H1 (cell line): ENCODE data around the gene HDHD5. TPM values are rescaled to one million over a fixed set of nuclear protein-coding genes. Genes with fewer than 3 reads are reported as not detected.

Source experiments
- CTCF ChIA-PET: fragments of 300-600 bp; sonication (Branson Sonifier 250); formaldehyde crosslinking; loops from one replicate; lab custom pipeline; 2021; ENCODE audit not compliant: partially characterized antibody; lab: Charles Lee
- POLR2A ChIA-PET: fragments of 300-600 bp; sonication (Branson Sonifier 250); formaldehyde crosslinking; loops from one replicate; lab custom pipeline; 2021; ENCODE audit warnings: inconsistent platforms; ENCODE audit not compliant: partially characterized antibody; lab: Charles Lee
- DNase-seq, 2 experiments: peaks; one replicate each; pipeline versions ENCODE4 v3.0.0 to v3.0.0-alpha.2; 2010 to 2022; ENCODE audit warnings: low spot score in 2 of 2, low read depth in 1 of 2, mixed read lengths in 1 of 2
- FAIRE-seq: peaks from 2 replicates; lab custom pipeline; 2011; peaks lifted over from hg19 to GRCh38; lab: Jason Lieb, UNC
- H2AFZ ChIP-seq: 2 replicates; pipeline ENCODE4 v1.8.1; 2012; ENCODE audit warnings: low read length, inconsistent platforms
- H2AK5ac ChIP-seq: 2 replicates; pipeline ENCODE4 v1.6.1; 2013; ENCODE audit warnings: low read depth, low read length
- H2BK120ac ChIP-seq: replicated peaks from 2 replicates; pipeline ENCODE3; 2013; ENCODE audit warnings: low read depth, low read length, inconsistent platforms
- H2BK12ac ChIP-seq: 2 replicates; pipeline ENCODE4 v1.6.1; 2013; ENCODE audit warnings: low read depth, low read length
- H2BK15ac ChIP-seq: 2 replicates; pipeline ENCODE4 v1.6.1; 2013; ENCODE audit warnings: low read length
- H2BK20ac ChIP-seq: 2 replicates; pipeline ENCODE4 v1.6.1; 2013; ENCODE audit warnings: low read length
- H2BK5ac ChIP-seq: 2 replicates; pipeline ENCODE4 v1.6.1; 2013; ENCODE audit warnings: low read depth, low read length
- H3K14ac ChIP-seq: 2 replicates; pipeline ENCODE4 v1.6.1; 2013; ENCODE audit warnings: inconsistent platforms; ENCODE audit not compliant: insufficient read length
- H3K18ac ChIP-seq: 2 replicates; pipeline ENCODE4 v1.6.1; 2013; ENCODE audit warnings: low read length; ENCODE audit errors: extremely low read depth
- H3K23ac ChIP-seq: 2 replicates; pipeline ENCODE4 v1.6.1; 2013; ENCODE audit warnings: inconsistent platforms; ENCODE audit not compliant: insufficient read length
- H3K23me2 ChIP-seq: 2 replicates; pipeline ENCODE4 v1.6.1; 2013; ENCODE audit warnings: low read depth, low read length
- H3K27ac ChIP-seq: 2 replicates; pipeline ENCODE4 v1.6.1; 2011; ENCODE audit warnings: low read depth, low read length, inconsistent platforms
- H3K27me3 ChIP-seq, 4 experiments: replicated peaks in 1 of 4; 1 replicate in 1 of 4; 2 replicates in 3 of 4; pipeline versions ENCODE4 v1.6.1 to v1.8.1; 2011 to 2013; ENCODE audit warnings: low read length in 3 of 4, mild to moderate bottlenecking in 3 of 4, inconsistent platforms in 2 of 4, mixed read lengths in 2 of 4, moderate library complexity in 1 of 4; ENCODE audit not compliant: control insufficient read depth in 3 of 4, insufficient read depth in 3 of 4; ENCODE audit errors: extremely low read depth in 1 of 4
- H3K36me3 ChIP-seq, 4 experiments: 2 replicates each; pipeline versions ENCODE4 v1.6.1 to v1.8.1; 2011 to 2013; ENCODE audit warnings: mild to moderate bottlenecking in 4 of 4, low read length in 3 of 4, moderate library complexity in 2 of 4, control low read depth in 1 of 4, inconsistent platforms in 1 of 4; ENCODE audit not compliant: insufficient read depth in 4 of 4, control insufficient read depth in 2 of 4
- H3K4ac ChIP-seq: replicated peaks from 2 replicates; pipeline ENCODE3; 2013; ENCODE audit warnings: low read length, low read depth, mixed read lengths, inconsistent platforms; ENCODE audit not compliant: insufficient read length
- H3K4me1 ChIP-seq, 4 experiments: replicated peaks in 1 of 4; 1 replicate in 1 of 4; 2 replicates in 3 of 4; pipeline versions ENCODE4 v1.6.1 to v1.8.1; 2011 to 2013; ENCODE audit warnings: low read length in 3 of 4, inconsistent platforms in 2 of 4, mixed read lengths in 1 of 4; ENCODE audit not compliant: insufficient read depth in 4 of 4, control insufficient read depth in 3 of 4
- H3K4me2 ChIP-seq, 2 experiments: 2 replicates each; pipeline versions ENCODE4 v1.6.1 to v1.8.1; 2011 to 2013; ENCODE audit warnings: low read depth in 2 of 2, low read length in 2 of 2, control low read depth in 1 of 2, inconsistent platforms in 1 of 2, mild to moderate bottlenecking in 1 of 2; ENCODE audit not compliant: insufficient read depth in 1 of 2
- H3K4me3 ChIP-seq, 4 experiments: fragments of 200-600, 300-600 bp in 1 of 4; sonication (generic), shearing (Covaris generic), sonication (Bioruptor Twin) in 1 of 4; 2 replicates each; pipeline versions ENCODE4 v1.5.1 to v1.8.1; 2011 to 2016; ENCODE audit warnings: low read length in 4 of 4, low read depth in 3 of 4, control low read depth in 2 of 4, inconsistent platforms in 2 of 4, mild to moderate bottlenecking in 2 of 4, mixed read lengths in 1 of 4, moderate library complexity in 1 of 4; ENCODE audit not compliant: insufficient read depth in 2 of 4; ENCODE audit errors: extremely low read depth in 1 of 4
- H3K56ac ChIP-seq: replicated peaks from 2 replicates; pipeline ENCODE3; 2013; ENCODE audit warnings: low read depth, mild to moderate bottlenecking, mixed read lengths, low read length, inconsistent platforms; ENCODE audit not compliant: insufficient read length
- H3K79me1 ChIP-seq: 2 replicates; pipeline ENCODE4 v1.6.1; 2013; ENCODE audit warnings: low read depth, low read length, control low read depth
- H3K79me2 ChIP-seq, 2 experiments: 2 replicates each; pipeline versions ENCODE4 v1.6.1 to v1.8.1; 2012 to 2013; ENCODE audit warnings: low read length in 2 of 2, mild to moderate bottlenecking in 2 of 2, inconsistent platforms in 1 of 2; ENCODE audit not compliant: insufficient read depth in 2 of 2, control insufficient read depth in 1 of 2
- H3K9ac ChIP-seq, 4 experiments: replicated peaks in 1 of 4; 1 replicate in 1 of 4; 2 replicates in 3 of 4; pipeline versions ENCODE4 v1.6.1 to v1.8.1; 2011 to 2013; ENCODE audit warnings: low read depth in 3 of 4, low read length in 3 of 4, control low read depth in 2 of 4, mild to moderate bottlenecking in 2 of 4, moderate library complexity in 2 of 4, inconsistent platforms in 1 of 4; ENCODE audit errors: extremely low read depth in 1 of 4
- H3K9me3 ChIP-seq, 2 experiments: 2 replicates each; pipeline versions ENCODE4 v1.6.1 to v1.8.1; 2012 to 2013; ENCODE audit warnings: mild to moderate bottlenecking in 2 of 2, moderate library complexity in 2 of 2, control low read depth in 1 of 2, inconsistent platforms in 1 of 2, low read depth in 1 of 2, low read length in 1 of 2, mixed read lengths in 1 of 2; ENCODE audit not compliant: insufficient read depth in 2 of 2
- H4K20me1 ChIP-seq, 2 experiments: replicated peaks in 1 of 2; 2 replicates each; pipeline versions ENCODE3 to v1.8.1; 2011 to 2013; ENCODE audit warnings: inconsistent platforms in 2 of 2, low read length in 2 of 2, mild to moderate bottlenecking in 1 of 2; ENCODE audit not compliant: insufficient read depth in 2 of 2, control insufficient read depth in 1 of 2
- H4K5ac ChIP-seq: 2 replicates; pipeline ENCODE4 v1.6.1; 2013; ENCODE audit warnings: low read length, low read depth, mixed read lengths, inconsistent platforms; ENCODE audit not compliant: insufficient read length
- H4K8ac ChIP-seq: 2 replicates; pipeline ENCODE4 v1.8.0; 2013; ENCODE audit warnings: mild to moderate bottlenecking, moderate library complexity, low read length, inconsistent platforms; ENCODE audit not compliant: insufficient read depth; ENCODE audit errors: extremely low read depth
- H4K91ac ChIP-seq: replicated peaks from 2 replicates; pipeline ENCODE3; 2013; ENCODE audit warnings: low read length, mixed read lengths, inconsistent platforms; ENCODE audit not compliant: insufficient read length
- ASH2L ChIP-seq: fragments of 200-600, 300-600 bp; sonication (generic); IDR thresholded peaks from one replicate; pipeline ENCODE4 v1.7.1; 2017; ENCODE audit warnings: low read length
- BACH1 ChIP-seq: IDR thresholded peaks from 2 replicates; pipeline ENCODE4 v1.6.1; 2012; ENCODE audit warnings: low read length, improper control_type of control experiment
- CTBP2 ChIP-seq: IDR thresholded peaks from 2 replicates; pipeline ENCODE4 v1.7.0; 2011; ENCODE audit warnings: borderline replicate concordance, mild to moderate bottlenecking, moderate library complexity, mixed read lengths, low read length; ENCODE audit not compliant: insufficient read depth, insufficient read length
- KDM4A ChIP-seq: IDR thresholded peaks from one replicate; pipeline ENCODE4 v1.7.1; 2012; ENCODE audit warnings: low read depth, mild to moderate bottlenecking, moderate library complexity, low read length, inconsistent platforms; ENCODE audit not compliant: severe bottlenecking
- TAF7 ChIP-seq: optimal IDR thresholded peaks from 2 replicates; pipeline ENCODE3; 2011; ENCODE audit warnings: low read depth, mild to moderate bottlenecking, inconsistent platforms, low read length, moderate library complexity, borderline replicate concordance
- WGBS, 2 experiments: shearing (Covaris generic) in 1 of 2; methylation state at CpG; one replicate each; pipeline versions ENCODE4 v1.1.6 to v1.1.7; 2013 to 2015; ENCODE audit warnings: low lambda C conversion rate in 2 of 2, mixed read lengths in 2 of 2, inconsistent platforms in 1 of 2, low coverage in 1 of 2, missing lambda C conversion rate in 1 of 2; ENCODE audit not compliant: insufficient replicate concordance in 2 of 2, insufficient coverage in 1 of 2, insufficient read length in 1 of 2; ENCODE audit errors: extremely low coverage in 1 of 2, missing lambda C conversion rate in 1 of 2; 5-methylcytosine and 5-hydroxymethylcytosine counted together
- polyA plus RNA-seq, 7 experiments: library from polyadenylated mRNA; depleted of rRNA in 3 of 7; stranded (reverse) in 5 of 7; unstranded in 2 of 7; fragments of >200 nt in 5 of 7; fragments of 200-250 nt in 2 of 7; gene quantifications; 1 replicate in 5 of 7; 2 replicates in 1 of 7; 4 replicates in 1 of 7; pipeline versions ENCODE4 v1.2.1 to v1.2.3, GENCODE V29; 2011 to 2013; ENCODE audit warnings: missing spikeins in 2 of 7, mixed read lengths in 2 of 7
- total RNA-seq: library from RNA; stranded (reverse); fragmentation: NEBNext Ultra II Directional; extraction: Animal tissue kit (Norgen Biotek cat#: 25700); gene quantifications from 2 replicates; pipeline ENCODE4 v1.2.1, GENCODE V29; 2021
- TF ChIP-seq, protein P1 (sequence below): IDR thresholded peaks from 2 replicates; pipeline ENCODE4 v1.6.1; 2011; ENCODE audit warnings: low read depth, mild to moderate bottlenecking, low read length; ENCODE audit not compliant: insufficient read depth

The HDHD5 gene
- total and polyA plus RNA-seq, 2 of the 8 experiments (the other 6 are each of a cell fraction or from before 2014, with no cell fraction given) = 68.3 to 123 TPM

GRCh38 chr22:17115236-17115635 is 43.8 kb downstream of the HDHD5 start:
- TF ChIP-seq BACH1 (no peak), KDM4A (no peak), TAF7 (no peak), CTBP2 (no peak), ASH2L (no peak)
- TF ChIP-seq, protein P1, sequence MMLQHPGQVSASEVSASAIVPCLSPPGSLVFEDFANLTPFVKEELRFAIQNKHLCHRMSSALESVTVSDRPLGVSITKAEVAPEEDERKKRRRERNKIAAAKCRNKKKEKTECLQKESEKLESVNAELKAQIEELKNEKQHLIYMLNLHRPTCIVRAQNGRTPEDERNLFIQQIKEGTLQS = no peak
- POLR2A ChIA-PET = no interaction called here
- CTCF ChIA-PET = interaction anchor here (0.7 to 5.9 kb wide), 10 partner anchors 9 to 340 kb away, joined by 3 to 29 read pairs (median 4); no protein-coding TSS in a partner anchor

More at GRCh38 chr22:17115236-17115635, 43.8 kb downstream of the HDHD5 start:
- H3K14ac ChIP-seq = no peak overlapping the region
- H4K20me1 ChIP-seq = peaks cover 2 to 8% of the 10 kb centered on the region in 2 experiments
- H4K8ac ChIP-seq = no peak overlapping the region
- peaks cover 0 to 4% (median 3%) of the 10 kb centered on the region in 4 experiments; a peak in 4 of 7 replicates for H3K27me3 ChIP-seq
- no peaks in the 10 kb centered on the region for H3K36me3 ChIP-seq
- no peak overlapping the region for H3K56ac ChIP-seq
- H2AFZ ChIP-seq = no peak overlapping the region
- H3K18ac ChIP-seq = no peak overlapping the region
- H3K4me3 ChIP-seq = no peak overlapping the region
- no peak overlapping the region for H3K9ac ChIP-seq
- no peaks in the 10 kb centered on the region for H3K79me2 ChIP-seq
- no peak overlapping the region for H4K5ac ChIP-seq
- H3K23me2 ChIP-seq = peaks cover 1% of the 10 kb centered on the region; the same call in 1 of the 2 replicates
- no peak overlapping the region for H4K91ac ChIP-seq
- H2AK5ac ChIP-seq = no peak overlapping the region
- H2BK5ac ChIP-seq = no peak overlapping the region
- FAIRE-seq = no peak
- H2BK20ac ChIP-seq = no peak overlapping the region
- no peak overlapping the region for H2BK120ac ChIP-seq
- peaks cover 4 to 8% (median 6%) of the 10 kb centered on the region in 4 experiments; a peak in 5 of 7 replicates for H3K4me1 ChIP-seq
- H2BK12ac ChIP-seq = no peak overlapping the region
- H3K9me3 ChIP-seq = no peaks in the 10 kb centered on the region
- no peak for DNase-seq
- whole genome bisulfite sequencing, 2 experiments = 64% methylated on average over 4 of the region's 4 CpGs; no CpG with 5 or more reads in 1 of the 2 experiments
- H3K27ac ChIP-seq = no peak overlapping the region
- H3K79me1 ChIP-seq = 0 out of 2 replicates have a peak, but pooled peaks cover 4% of the 10 kb centered on the region
- H3K4me2 ChIP-seq = no peak overlapping the region
- H3K4ac ChIP-seq = no peak overlapping the region
- no peak overlapping the region for H2BK15ac ChIP-seq
- H3K23ac ChIP-seq = no peak overlapping the region
